ENCODE data around the gene MELTF. TPM values are rescaled to one million over a fixed set of nuclear protein-coding genes. Genes with fewer than 3 reads are reported as not detected.

Gene MELTF
- total RNA-seq, 1 experiment from 2014 or later, result 18.7 TPM

GRCh38 chr3:196996454-196997265 is 33.0 kb downstream of the MELTF start:
- POLR2A ChIA-PET, result interaction anchor here (1.0 kb wide), 1 partner anchor 33 kb away, joined by 4 read pairs; no protein-coding TSS in a partner anchor
- no peak overlapping the region for H3K27ac ChIP-seq (ENCODE audit: low read length)

More at GRCh38 chr3:196996454-196997265, 33.0 kb downstream of the MELTF start:
- no peaks in the 10 kb centered on the region for H3K36me3 ChIP-seq (ENCODE audit: control insufficient read depth, insufficient read depth, low read length)
- DNase-seq (ENCODE audit: low read depth, low spot score) (no peak), ATAC-seq (no peak)
- no peaks in the 10 kb centered on the region for H3K27me3 ChIP-seq (ENCODE audit: control insufficient read depth, insufficient read depth, low read length)
- CTCF ChIA-PET, result no interaction called here
- H3K9me3 ChIP-seq (ENCODE audit: control insufficient read depth, insufficient read depth, low read depth, low read length), result no peaks in the 10 kb centered on the region
- in situ Hi-C loops (cut with HindIII; ENCODE audit: low pct_unique_long_range_greater_than_20kb, low sequenced_read_pairs) (no loop called here), intact Hi-C loops (cut with micrococcal nuclease; ENCODE audit: unreplicated experiment) (no loop called here)
- no TSS peak for BruUV-seq (replicated peaks)
- H3K4me3 ChIP-seq (ENCODE audit: low read depth in 2 of 2, low read length in 2 of 2), result no peak overlapping the region
- H3K4me1 ChIP-seq (ENCODE audit: control insufficient read depth, insufficient read depth, low read length), result 0 out of 2 replicates have a peak, but pooled peaks cover under 1% of the 10 kb centered on the region
- TF ChIP-seq POLR2AphosphoS5 (IDR thresholded peaks at IDR 0.05; ENCODE audit: low read depth, low read length), result no peak
- TF ChIP-seq REST (IDR thresholded peaks at IDR 0.05; ENCODE audit: insufficient read depth in 1 of 2, low read depth in 2 of 2, low read length in 1 of 2), result no peak
- no peak for TF ChIP-seq SIN3A (IDR thresholded peaks at IDR 0.05; ENCODE audit: borderline replicate concordance, insufficient read depth, low read depth, low read length)
- no peak for TF ChIP-seq TCF7L2 (IDR thresholded peaks at IDR 0.05; ENCODE audit: low read depth, low read length)
- no peak for TF ChIP-seq CTCF (IDR thresholded peaks at IDR 0.05)

Measured in Panc1 (cell line).